ENCODE measurements around the gene BAK1. TPM values are rescaled to one million over a fixed set of nuclear protein-coding genes. Genes with fewer than 3 reads are reported as not detected.

The BAK1 gene
- total and polyA plus RNA-seq, 12 donors, result 12.6 to 37.6 (median 18.7) TPM

DNA sequence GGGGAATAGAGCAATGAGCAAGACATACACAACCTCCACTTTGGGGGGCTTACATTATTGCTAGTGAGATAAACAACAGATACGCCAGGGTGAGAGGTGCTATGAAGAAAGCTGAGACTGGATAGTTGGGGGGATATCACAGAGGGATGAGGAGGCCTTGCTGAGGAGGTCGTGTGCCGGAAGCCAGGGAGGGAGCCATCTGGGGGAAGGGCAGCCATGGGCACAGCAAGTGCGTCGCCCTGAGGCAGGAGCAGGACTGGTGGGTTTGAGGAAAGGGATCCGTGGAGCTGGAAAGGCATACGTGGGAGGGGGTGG is 12.2 kb upstream of the BAK1 start:
- no peak overlapping the region for H3K4me3 ChIP-seq
- peaks cover 16 to 40% (median 30%) of the 10 kb centered on the region in 9 donors for H3K4me1 ChIP-seq
- H3K27ac ChIP-seq, result no peak overlapping the region
- H3K27me3 ChIP-seq, result peaks cover 0 to 11% (median 0%) of the 10 kb centered on the region in 7 donors
- TF ChIP-seq, protein P1, sequence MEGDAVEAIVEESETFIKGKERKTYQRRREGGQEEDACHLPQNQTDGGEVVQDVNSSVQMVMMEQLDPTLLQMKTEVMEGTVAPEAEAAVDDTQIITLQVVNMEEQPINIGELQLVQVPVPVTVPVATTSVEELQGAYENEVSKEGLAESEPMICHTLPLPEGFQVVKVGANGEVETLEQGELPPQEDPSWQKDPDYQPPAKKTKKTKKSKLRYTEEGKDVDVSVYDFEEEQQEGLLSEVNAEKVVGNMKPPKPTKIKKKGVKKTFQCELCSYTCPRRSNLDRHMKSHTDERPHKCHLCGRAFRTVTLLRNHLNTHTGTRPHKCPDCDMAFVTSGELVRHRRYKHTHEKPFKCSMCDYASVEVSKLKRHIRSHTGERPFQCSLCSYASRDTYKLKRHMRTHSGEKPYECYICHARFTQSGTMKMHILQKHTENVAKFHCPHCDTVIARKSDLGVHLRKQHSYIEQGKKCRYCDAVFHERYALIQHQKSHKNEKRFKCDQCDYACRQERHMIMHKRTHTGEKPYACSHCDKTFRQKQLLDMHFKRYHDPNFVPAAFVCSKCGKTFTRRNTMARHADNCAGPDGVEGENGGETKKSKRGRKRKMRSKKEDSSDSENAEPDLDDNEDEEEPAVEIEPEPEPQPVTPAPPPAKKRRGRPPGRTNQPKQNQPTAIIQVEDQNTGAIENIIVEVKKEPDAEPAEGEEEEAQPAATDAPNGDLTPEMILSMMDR (IDR thresholded peaks at IDR 0.05), result no peak
- ATAC-seq (no peak), DNase-seq (no peak)
- WGBS, 2 donors, result 89 to 94% methylated on average over 7 of the region's 7 CpGs
- H3K36me3 ChIP-seq, result no peaks in the 10 kb centered on the region
- intact Hi-C loops (cut with DNase I), result loop anchor here in 1 of 10 donors (10.0 kb wide), 1 partner anchor 163 kb away; no protein-coding TSS in a partner anchor
- no peaks in the 10 kb centered on the region for H3K9me3 ChIP-seq

DNA sequence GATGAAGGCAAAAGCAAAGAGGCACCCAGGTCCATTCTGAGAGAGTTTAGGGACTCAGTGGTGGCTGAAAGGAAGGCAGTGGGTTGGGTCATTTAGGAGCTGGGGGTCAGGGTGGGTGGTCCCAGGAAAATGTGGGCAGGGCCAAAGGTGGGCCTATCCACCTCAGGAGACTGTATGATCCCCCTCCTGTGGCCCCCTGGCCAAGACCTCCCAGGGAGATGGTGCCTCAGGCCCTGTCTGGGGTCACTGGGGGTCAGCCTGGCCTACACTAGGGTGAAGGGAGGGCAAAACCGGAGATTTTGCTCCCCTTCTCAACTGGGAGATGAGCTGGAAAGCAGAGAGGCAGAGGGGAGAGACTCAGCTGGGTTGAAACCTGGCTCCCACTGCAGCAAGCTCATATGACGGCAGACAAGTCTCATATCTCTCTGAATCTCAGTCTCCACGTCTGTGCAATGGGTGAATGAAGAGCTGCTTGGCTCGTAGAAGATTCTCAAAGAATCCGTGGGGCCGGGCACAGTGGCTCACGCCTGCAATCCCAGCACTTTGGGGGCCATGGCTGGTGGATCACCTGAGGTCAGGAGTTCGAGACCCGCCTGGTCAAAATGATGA is 11.5 kb upstream of the BAK1 start:
- no peak for ATAC-seq
- WGBS, 2 donors, result 95 to 98% methylated on average over 9 of the region's 9 CpGs
- TF ChIP-seq, protein P1 (IDR thresholded peaks at IDR 0.05), result no peak
- intact Hi-C loops (cut with DNase I), result loop anchor here in 3 of 10 donors (2.0 to 10.0 kb wide), 3 partner anchors 17 to 163 kb away; no protein-coding TSS in a partner anchor
- peaks cover 16 to 40% (median 29%) of the 10 kb centered on the region in 9 donors for H3K4me1 ChIP-seq
- H3K27me3 ChIP-seq, result peaks cover 0 to 11% (median 0%) of the 10 kb centered on the region in 7 donors
- H3K9me3 ChIP-seq, result no peaks in the 10 kb centered on the region
- H3K36me3 ChIP-seq, result no peaks in the 10 kb centered on the region
- no peak for DNase-seq
- peak overlapping the region in 5 of 10 donors; percentile 82 to 93 (median 89) for H3K27ac ChIP-seq
- no peak overlapping the region for H3K4me3 ChIP-seq

DNA sequence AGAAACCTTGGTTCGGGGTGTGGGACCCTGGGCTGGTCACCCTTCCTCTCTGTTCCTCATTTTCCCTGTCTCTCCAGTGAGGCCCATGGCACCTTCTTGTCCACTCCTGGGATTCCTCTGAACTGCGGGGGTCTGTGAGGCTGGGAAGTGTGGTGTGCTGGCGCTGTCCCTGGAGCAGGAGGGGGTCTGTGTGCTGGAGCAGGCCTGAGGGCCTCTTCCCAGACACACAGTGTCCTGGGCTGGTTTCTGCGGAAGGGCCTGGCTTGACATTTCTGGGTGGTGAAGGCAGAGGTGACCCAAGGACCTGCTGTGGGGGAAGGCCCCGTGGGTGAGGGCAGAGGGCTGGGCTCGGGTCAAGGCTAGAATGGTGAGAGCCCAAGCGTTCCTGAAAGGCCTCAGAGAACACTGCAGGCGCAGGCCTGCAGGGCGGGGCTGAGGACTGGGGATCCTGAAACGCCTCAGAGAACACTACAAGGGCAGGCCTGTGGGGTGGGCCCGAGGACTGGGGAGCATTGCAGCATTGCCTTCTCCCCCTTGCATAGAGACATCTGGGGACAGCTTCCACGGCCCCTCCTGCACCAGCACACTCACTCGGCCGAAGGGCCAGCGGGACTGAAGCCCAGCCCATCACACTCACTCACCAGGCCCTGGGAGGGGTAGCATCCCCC is 10.6 kb upstream of the BAK1 start:
- DNase-seq, result no peak
- H3K4me1 ChIP-seq, result peaks cover 16 to 47% (median 35%) of the 10 kb centered on the region in 9 donors
- H3K4me3 ChIP-seq, result no peak overlapping the region
- peaks cover 0 to 11% (median 0%) of the 10 kb centered on the region in 7 donors for H3K27me3 ChIP-seq
- no peaks in the 10 kb centered on the region for H3K9me3 ChIP-seq
- intact Hi-C loops (cut with DNase I), result loop anchor here in 5 of 10 donors (1.0 to 10.0 kb wide), 5 partner anchors 18 to 172 kb away; no protein-coding TSS in a partner anchor
- 62 to 76% methylated on average over 15 of the region's 15 CpGs for WGBS, 2 donors
- peak overlapping the region; percentile 11 to 93 (median 86) for H3K27ac ChIP-seq
- TF ChIP-seq, protein P1 (IDR thresholded peaks at IDR 0.05), result no peak
- H3K36me3 ChIP-seq, result no peaks in the 10 kb centered on the region
- peak in 3 of 8 donors; percentile 16 to 21 (median 19) for ATAC-seq

DNA sequence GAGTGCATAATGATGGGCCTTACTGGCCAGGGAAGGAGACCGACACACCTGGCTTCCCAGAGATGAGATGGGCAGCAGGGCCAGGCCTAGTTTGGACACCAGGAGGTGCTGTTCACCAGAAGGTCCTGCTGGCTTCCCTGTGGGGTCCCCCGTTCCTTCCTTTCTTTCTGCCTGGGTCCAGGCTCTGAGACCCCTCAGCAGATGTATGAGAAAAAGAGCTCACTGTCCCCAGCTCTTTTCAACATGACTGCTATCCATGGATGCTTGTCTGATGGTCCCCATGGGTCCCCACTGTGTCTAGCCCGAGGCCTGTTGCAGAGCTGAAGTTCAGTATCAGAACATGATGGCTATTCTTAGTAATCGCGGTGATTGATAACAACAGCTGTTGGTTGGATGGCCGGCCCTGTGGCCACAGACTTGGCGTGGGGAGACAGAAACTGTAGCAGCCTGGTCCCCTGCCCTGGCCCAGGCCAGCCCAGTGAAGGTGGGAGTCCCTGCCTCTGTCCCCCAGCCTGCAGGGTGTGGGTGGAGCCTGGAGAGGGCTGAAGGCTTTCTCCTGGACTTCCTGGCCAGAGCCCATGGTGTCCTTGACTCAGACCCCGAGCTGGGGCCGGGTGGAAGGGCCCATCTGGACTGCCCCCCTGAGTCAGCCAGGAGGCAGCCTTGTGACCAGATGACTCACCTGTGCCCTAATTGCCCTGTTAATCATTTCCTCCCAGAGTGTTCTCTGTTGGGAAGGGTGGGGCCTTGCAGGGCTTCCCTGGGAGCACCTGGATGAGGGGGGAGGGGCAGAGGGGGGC is 9.9 kb upstream of the BAK1 start:
- TF ChIP-seq, protein P1 (IDR thresholded peaks at IDR 0.05), result peak; percentile 65 to 94 (median 87)
- Histone ChIP-seq H3K36me3 (no peaks in the 10 kb centered on the region), H3K9me3 (no peaks in the 10 kb centered on the region), H3K4me1 (peaks cover 16 to 54% (median 37%) of the 10 kb centered on the region in 9 donors), H3K27ac (peak overlapping the region; percentile 11 to 93 (median 86)), H3K27me3 (peaks cover 0 to 11% (median 0%) of the 10 kb centered on the region in 7 donors), H3K4me3 (no peak overlapping the region)
- WGBS, 2 donors, result 11 to 15% methylated on average over 9 of the region's 9 CpGs
- DNase-seq (peak in 1 of 2 donors; percentile 53), ATAC-seq (peak; percentile 40 to 75 (median 68))
- intact Hi-C loops (cut with DNase I), result loop anchor here (1.0 to 10.0 kb wide), 22 partner anchors 19 to 565 kb away; partner anchors contain the start of genes ITPR3 (in 2 of the 10) and GRM4 (in 1 of the 10)

All from heart right ventricle (tissue), 16 donors.